Ectodermal cell (in vitro differentiated cells): ENCODE measurements around the gene CLDND2.

Source experiments
- H3K27ac ChIP-seq: 2 replicates; pipeline ENCODE4 v1.7.0; 2013; ENCODE audit warnings: mild to moderate bottlenecking, low read depth, low read length; ENCODE audit not compliant: insufficient read depth, poor library complexity, severe bottlenecking
- H3K27me3 ChIP-seq: 2 replicates; pipeline ENCODE4 v1.7.0; 2013; ENCODE audit warnings: mild to moderate bottlenecking, low read length; ENCODE audit not compliant: insufficient read depth, control insufficient read depth, poor library complexity, severe bottlenecking
- H3K36me3 ChIP-seq: one replicate; pipeline ENCODE4 v1.7.0; 2013; ENCODE audit warnings: low read length; ENCODE audit not compliant: control insufficient read depth, insufficient read depth
- H3K4me1 ChIP-seq: one replicate; pipeline ENCODE4 v1.7.0; 2013; ENCODE audit warnings: low read length; ENCODE audit not compliant: control insufficient read depth, insufficient read depth
- H3K4me3 ChIP-seq: 2 replicates; pipeline ENCODE4 v1.7.0; 2013; ENCODE audit warnings: low read depth, low read length, control low read depth; ENCODE audit not compliant: insufficient read depth
- H3K9me3 ChIP-seq: 2 replicates; pipeline ENCODE4 v1.7.0; 2013; ENCODE audit warnings: mild to moderate bottlenecking, low read length, moderate library complexity; ENCODE audit not compliant: control insufficient read depth
- WGBS, 2 experiments: methylation state at CpG; one replicate each; pipeline ENCODE4 v1.1.7; 2013; ENCODE audit warnings: missing lambda C conversion rate in 2 of 2; 5-methylcytosine and 5-hydroxymethylcytosine counted together

Gene CLDND2

DNA sequence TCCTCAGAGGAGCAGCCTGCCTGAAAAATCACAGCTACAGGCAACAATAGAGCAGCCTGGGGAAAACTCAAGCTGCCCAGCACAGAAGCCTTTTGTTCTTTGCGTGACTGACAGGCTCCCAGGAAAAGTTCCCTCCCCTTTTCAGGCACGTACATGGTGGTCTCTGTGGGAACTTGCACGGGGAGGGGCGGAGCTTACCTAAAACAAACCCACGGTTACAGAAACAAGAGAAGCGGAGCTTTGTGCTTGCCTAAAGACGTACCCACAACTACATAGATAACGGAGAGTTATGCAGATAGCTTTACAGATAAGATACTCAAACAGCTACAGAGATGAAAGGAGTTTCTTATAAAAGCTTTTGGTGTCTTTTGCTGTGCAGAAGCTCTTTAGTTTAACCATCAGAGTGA is 14.1 kb downstream of the CLDND2 start:
- WGBS, 2 experiments: 0 to 2% methylated on average over 8 of the region's 8 CpGs
- H3K27me3 ChIP-seq: no peaks in the 10 kb centered on the region
- no peak overlapping the region for H3K4me3 ChIP-seq
- H3K4me1 ChIP-seq: peaks cover 12% of the 10 kb centered on the region
- no peaks in the 10 kb centered on the region for H3K9me3 ChIP-seq
- peak overlapping the region; percentile 95 for H3K27ac ChIP-seq
- H3K36me3 ChIP-seq: no peaks in the 10 kb centered on the region

DNA sequence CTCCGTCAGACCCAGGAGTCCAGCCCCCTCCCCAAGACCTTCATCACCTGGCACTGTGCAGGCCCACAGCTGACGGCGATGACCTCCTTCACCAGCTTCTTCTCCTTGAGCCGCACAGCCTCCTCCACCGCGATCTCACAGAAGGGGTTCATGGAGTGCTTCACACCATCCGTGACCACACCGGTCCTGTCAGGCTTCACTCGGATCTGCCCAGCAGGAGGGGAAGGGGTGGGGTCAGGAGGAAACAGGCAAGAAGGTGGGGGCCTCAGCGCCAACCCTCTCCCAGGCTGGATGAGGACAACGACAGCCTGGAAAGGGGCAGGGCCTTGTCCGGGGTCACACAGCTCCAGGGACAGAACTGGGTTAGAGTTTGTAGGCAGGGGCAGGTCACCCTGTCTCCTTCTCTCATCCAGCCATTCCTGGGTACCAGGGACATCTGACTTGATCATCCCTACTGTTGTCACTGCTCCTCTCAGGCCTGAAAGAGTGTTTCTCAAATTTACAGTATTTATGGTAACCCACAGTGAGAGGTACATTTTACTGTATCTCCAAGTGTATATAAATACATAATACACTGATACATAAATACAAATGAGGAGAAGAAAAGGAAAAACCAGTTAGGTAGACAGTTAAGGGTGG is 14.6 kb downstream of the CLDND2 start:
- Histone ChIP-seq H3K9me3 (no peaks in the 10 kb centered on the region), H3K4me1 (peaks cover 12% of the 10 kb centered on the region), H3K27ac (peak overlapping the region; percentile 95), H3K27me3 (no peaks in the 10 kb centered on the region), H3K36me3 (no peaks in the 10 kb centered on the region), H3K4me3 (peak overlapping the region; percentile 8)
- WGBS, 2 experiments: 40 to 43% methylated on average over 12 of the region's 12 CpGs

DNA sequence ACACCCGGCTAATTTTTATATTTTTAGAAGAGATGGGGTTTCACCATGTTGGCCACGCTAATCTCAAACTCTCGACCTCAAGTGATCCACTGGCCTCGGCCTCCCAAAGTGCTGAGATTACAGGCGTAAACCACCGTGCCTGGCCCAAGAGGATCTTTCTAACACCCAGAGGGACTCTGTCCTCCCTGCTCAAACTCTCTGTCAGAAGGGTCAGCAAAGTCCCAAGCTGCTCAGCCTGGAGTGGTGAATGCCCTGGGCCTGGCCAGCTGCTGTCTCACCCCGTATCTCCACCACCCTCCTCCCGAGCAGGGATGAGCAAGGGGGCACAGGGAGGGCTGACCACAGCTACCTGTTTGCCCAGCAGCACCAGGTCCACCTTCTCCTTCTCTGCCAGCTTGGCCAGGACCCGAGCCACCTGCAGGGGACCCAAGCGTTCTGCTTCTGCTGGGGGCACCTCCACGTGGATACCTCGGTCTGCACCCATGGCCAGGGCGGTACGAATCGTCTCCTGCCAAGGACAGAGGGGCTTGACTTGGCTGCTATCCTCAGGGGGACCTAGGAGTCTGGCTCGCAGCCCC is 15.9 kb downstream of the CLDND2 start:
- H3K27ac ChIP-seq: no peak overlapping the region
- WGBS, 2 experiments: 93 to 96% methylated on average over 16 of the region's 16 CpGs
- H3K36me3 ChIP-seq: no peaks in the 10 kb centered on the region
- H3K9me3 ChIP-seq: no peaks in the 10 kb centered on the region
- no peaks in the 10 kb centered on the region for H3K27me3 ChIP-seq
- no peak overlapping the region for H3K4me3 ChIP-seq
- peaks cover 12% of the 10 kb centered on the region for H3K4me1 ChIP-seq

DNA sequence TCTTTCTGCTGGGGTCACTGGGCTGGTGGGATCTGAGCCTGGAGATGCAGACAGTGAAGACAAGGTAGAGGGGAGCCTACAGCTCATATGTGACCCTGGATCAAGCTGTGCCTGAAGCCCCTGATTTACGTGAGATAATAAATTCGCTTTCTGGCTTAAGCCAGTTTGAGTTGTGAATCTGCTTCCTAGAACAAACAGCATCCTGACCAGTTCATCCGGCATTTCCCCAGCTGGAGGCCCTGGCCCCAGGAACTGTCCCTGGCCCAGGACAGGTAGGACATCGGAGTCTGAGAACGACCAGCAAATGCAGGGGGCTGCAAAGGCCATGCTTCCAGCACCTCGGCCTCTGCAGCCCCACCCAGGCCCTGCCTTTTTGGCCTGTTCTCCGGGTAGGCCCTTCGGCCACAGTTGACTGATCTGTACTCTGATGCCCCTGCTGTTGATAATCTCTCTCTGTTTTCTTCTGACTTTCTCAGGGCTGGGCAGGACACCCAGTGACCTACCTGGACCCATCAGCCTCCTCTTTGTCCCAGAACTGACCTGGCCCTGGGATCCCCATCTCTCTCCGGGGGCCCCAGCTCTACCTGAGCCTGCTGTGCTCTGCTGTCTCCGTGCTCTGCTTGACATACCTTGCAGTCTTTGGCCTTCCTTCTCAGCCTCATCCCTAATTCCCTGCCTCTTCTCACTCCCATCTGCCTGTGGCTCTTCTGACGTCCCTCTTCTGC is 17.4 kb downstream of the CLDND2 start:
- no peak overlapping the region for H3K27ac ChIP-seq
- no peak overlapping the region for H3K4me3 ChIP-seq
- no peaks in the 10 kb centered on the region for H3K9me3 ChIP-seq
- no peaks in the 10 kb centered on the region for H3K27me3 ChIP-seq
- peaks cover 12% of the 10 kb centered on the region for H3K4me1 ChIP-seq
- H3K36me3 ChIP-seq: no peaks in the 10 kb centered on the region
- WGBS, 2 experiments: 93 to 95% methylated on average over 11 of the region's 11 CpGs

DNA sequence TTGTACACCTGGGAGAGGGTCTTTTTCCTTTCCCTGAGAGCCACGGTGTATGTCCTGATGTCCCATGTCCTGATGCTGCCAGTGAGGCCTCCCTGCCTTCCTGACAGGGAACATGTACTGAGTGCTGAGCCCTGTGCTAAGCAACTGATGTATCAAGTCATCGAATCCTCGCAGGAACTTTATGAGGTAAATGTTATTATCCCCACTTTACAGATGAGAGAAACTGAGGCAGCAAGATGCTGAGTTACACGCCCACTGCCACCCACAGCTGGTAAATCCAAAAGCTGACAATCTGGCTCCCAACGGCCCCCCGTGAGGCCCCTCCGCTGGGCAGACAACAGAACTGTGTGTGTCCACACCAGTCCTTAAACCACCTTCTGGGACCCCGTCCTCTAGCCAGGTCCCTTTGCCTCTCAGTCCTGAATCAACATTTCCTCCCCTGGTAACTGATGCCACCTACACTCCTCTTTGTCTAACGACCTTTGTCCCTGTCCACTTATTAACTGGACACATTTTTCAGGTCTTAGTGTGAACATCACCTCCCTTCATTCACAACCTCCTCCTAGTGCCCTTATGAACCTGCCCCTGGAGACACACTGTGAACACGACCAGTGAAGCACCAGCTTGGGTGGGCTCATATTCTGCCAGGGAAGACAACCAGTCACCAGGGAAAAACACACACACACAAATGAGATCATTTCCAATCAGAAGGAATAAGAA is 21.4 kb downstream of the CLDND2 start:
- Histone ChIP-seq H3K4me3 (no peak overlapping the region), H3K27ac (no peak overlapping the region), H3K9me3 (no peaks in the 10 kb centered on the region), H3K27me3 (peaks cover under 1% of the 10 kb centered on the region), H3K36me3 (no peaks in the 10 kb centered on the region), H3K4me1 (no peaks in the 10 kb centered on the region)
- WGBS, 2 experiments: 84 to 86% methylated on average over 10 of the region's 10 CpGs

DNA sequence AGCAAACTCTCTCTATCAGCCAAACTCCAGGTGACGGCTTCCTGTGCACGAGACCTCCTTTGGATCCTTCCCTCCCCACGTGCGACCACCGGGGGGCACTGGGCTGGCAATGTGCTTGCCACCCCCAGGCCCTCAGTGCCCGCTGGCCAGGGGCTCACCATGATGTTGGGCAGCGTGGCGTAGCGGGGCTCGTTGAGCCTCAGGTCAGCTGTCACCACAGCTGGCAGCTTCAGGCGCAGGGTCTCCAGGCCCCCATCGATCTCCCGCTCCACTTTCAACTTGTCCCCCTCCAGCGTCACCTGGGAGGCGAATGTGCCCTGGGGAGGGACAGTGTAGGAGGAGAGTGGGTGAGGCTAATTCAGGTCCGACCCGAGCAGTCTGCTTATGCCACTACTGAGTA is 22.1 kb downstream of the CLDND2 start:
- H3K27me3 ChIP-seq: peaks cover 7% of the 10 kb centered on the region
- no peaks in the 10 kb centered on the region for H3K9me3 ChIP-seq
- H3K27ac ChIP-seq: no peak overlapping the region
- H3K4me3 ChIP-seq: no peak overlapping the region
- no peaks in the 10 kb centered on the region for H3K36me3 ChIP-seq
- H3K4me1 ChIP-seq: no peaks in the 10 kb centered on the region
- WGBS, 2 experiments: 86% methylated on average over 17 of the region's 17 CpGs

DNA sequence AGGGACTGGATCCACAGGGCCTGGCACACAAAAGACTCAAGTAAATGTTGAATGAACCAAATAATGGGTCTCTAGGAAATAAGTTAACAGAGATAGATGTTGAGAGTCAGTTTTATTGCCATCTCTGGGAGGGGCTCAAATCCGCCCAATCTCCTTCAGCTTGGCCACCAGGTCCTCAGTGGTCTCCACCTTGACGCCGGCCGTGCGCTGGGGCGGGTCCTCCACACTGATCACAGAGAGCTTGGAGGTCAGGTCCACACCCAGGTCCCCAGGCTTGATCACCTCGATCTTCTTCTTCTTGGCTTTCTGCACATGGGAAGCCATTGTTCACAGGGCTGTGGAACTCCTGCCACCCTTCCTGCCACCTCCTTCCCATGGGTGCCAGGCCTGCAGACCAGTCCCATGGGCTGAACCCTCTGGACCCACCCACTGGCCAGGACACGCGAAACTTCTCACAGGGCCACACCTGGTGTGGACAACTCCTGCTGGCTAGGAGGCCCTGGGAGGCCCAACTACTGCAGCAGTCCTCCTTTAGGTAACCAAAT is 23.7 kb downstream of the CLDND2 start:
- Histone ChIP-seq H3K36me3 (no peaks in the 10 kb centered on the region), H3K27ac (no peak overlapping the region), H3K4me3 (no peak overlapping the region), H3K9me3 (no peaks in the 10 kb centered on the region), H3K4me1 (no peaks in the 10 kb centered on the region), H3K27me3 (peaks cover 23% of the 10 kb centered on the region)
- WGBS, 2 experiments: 96% methylated on average over 9 of the region's 9 CpGs

DNA sequence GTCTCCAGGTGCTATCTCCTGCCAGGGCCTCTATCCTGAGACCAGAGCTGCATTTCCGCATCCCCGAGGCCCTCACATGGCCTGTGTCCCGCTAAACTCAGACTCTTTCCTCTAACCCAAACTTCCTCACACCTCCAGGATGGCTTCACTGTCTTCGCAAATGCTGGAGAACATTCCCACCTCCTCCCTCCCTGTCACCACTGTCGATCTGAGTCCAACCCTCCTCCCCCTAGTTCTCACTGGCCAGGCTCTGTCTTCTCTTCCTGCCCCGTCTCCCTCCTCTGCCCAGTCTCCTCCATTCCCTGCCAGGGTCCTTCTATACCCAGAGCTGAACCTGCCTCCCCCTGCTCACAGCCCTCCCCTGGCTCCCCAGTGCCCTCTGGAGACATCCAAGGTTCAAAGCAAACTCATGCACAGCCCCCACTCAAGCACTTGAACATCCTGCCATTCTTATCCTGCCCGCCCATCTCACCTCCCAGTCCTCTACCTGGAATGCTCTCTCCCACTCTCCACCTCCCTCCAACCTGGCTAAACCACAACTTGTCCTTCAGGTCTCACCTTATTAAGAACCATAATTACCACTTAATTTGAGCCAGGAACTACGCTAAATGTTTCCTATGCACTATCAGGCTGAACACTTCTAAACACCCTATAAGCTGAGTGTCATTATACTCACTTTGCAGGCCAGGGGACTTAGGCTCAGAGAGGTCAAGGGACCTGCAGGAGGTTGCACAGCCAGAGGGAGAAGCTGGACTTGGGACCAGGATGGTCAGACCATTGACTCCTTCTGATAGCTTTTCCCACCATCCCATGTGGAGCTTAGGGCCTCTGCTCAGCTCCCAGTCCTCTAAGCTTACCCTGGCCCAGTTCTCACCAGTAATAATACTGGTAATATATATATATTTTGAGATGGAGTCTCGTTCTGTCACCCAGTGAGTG is 25.9 kb downstream of the CLDND2 start:
- H3K4me3 ChIP-seq: no peak overlapping the region
- no peaks in the 10 kb centered on the region for H3K4me1 ChIP-seq
- 68 to 75% methylated on average over 9 of the region's 9 CpGs for WGBS, 2 experiments
- H3K9me3 ChIP-seq: no peaks in the 10 kb centered on the region
- peaks cover 24% of the 10 kb centered on the region for H3K27me3 ChIP-seq
- H3K27ac ChIP-seq: no peak overlapping the region
- H3K36me3 ChIP-seq: no peaks in the 10 kb centered on the region

DNA sequence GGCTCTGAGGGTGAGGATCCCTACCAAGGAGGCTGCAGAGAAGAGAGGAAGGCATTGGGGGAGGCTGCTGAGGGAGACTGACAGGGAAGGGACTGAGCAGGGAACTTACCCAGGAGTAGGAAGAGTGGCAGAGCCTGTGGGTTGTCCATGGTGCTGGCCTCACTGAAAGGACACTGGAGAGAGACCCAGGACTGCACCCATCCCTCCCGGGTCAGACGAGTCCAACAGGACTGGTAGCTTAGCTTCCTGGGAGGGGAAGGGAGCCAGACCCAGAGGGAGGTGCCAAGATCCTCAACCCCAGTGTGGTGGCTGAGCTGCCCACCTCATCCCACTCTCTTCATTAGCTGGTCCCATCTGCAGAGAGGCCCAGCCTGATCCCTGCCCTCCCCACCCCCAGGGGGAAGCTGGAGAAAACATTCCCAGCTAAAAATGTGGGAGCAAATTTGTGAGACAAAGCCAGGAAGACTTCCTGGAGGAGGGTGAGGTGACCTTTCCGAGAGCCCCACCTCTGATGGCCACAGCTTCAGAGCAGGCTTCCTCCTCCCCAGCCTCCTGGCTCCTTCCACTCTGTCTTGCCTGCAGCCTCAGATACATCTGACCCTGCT is 26.7 kb downstream of the CLDND2 start, which contains the start of gene VSIG10L:
TSS of gene VSIG10L (minus strand) at position 164 of the 605 bp plus-strand sequence. CDS start at position 149, 15 bp downstream.
- no peaks in the 10 kb centered on the region for H3K9me3 ChIP-seq
- WGBS, 2 experiments: 75 to 80% methylated on average over 3 of the region's 3 CpGs
- H3K36me3 ChIP-seq: no peaks in the 10 kb centered on the region
- H3K27ac ChIP-seq: no peak within 1 kb of the TSS
- H3K4me1 ChIP-seq: no peaks in the 10 kb centered on the region
- H3K4me3 ChIP-seq: no peak within 1 kb of the TSS
- H3K27me3 ChIP-seq: peaks cover 24% of the 10 kb centered on the region
